Loucy (cell line): ENCODE data around the gene PRIMPOL.

Experiments used
- H2AFZ ChIP-seq: fragments of 200-600 bp; sonication (generic); 2 replicates; pipeline ENCODE4 v1.6.0; 2016; ENCODE audit warnings: antibody characterized with exemption, mild to moderate bottlenecking, low read length, moderate library complexity
- H3F3A ChIP-seq: fragments of 200-600 bp; 2 replicates; pipeline ENCODE4 v1.6.0; 2016; ENCODE audit warnings: antibody characterized with exemption, low read depth, mild to moderate bottlenecking
- H3K27me3 ChIP-seq: fragments of 200-600 bp; sonication (generic); 2 replicates; pipeline ENCODE4 v1.6.1; 2014; ENCODE audit warnings: low read length, mild to moderate bottlenecking; ENCODE audit not compliant: insufficient read depth, poor library complexity, severe bottlenecking
- H3K36me3 ChIP-seq: fragments of 200-600 bp; sonication (generic); 2 replicates; pipeline ENCODE4 v1.6.1; 2016; ENCODE audit warnings: low read length; ENCODE audit not compliant: insufficient read depth
- H3K4me1 ChIP-seq: fragments of 200-600 bp; sonication (generic); 2 replicates; pipeline ENCODE4 v1.5.1; 2014; ENCODE audit warnings: low read length, mild to moderate bottlenecking; ENCODE audit not compliant: insufficient read depth, poor library complexity, severe bottlenecking
- H3K4me2 ChIP-seq: fragments of 200-600 bp; sonication (generic); 2 replicates; pipeline ENCODE4 v1.6.0; 2014; ENCODE audit warnings: antibody characterized with exemption, low read length, low read depth, mild to moderate bottlenecking; ENCODE audit not compliant: poor library complexity, severe bottlenecking
- H3K4me3 ChIP-seq: fragments of 200-600 bp; sonication (generic); 2 replicates; pipeline ENCODE4 v1.5.1; 2014; ENCODE audit warnings: low read length, mild to moderate bottlenecking, mixed read lengths; ENCODE audit not compliant: poor library complexity, severe bottlenecking
- H3K79me2 ChIP-seq: fragments of 200-600 bp; sonication (generic); 2 replicates; pipeline ENCODE4 v1.6.1; 2014; ENCODE audit warnings: low read length; ENCODE audit not compliant: insufficient read depth
- H3K9ac ChIP-seq: fragments of 200-600 bp; sonication (generic); 2 replicates; pipeline ENCODE4 v1.6.0; 2014; ENCODE audit warnings: mild to moderate bottlenecking, low read depth, low read length, moderate library complexity; ENCODE audit not compliant: poor library complexity, severe bottlenecking
- H3K9me2 ChIP-seq: fragments of 200-600 bp; sonication (generic); replicated peaks from 2 replicates; pipeline ENCODE4 v1.6.1; 2016; ENCODE audit warnings: low read depth, low read length, mixed read lengths
- H3K9me3 ChIP-seq: fragments of 200-600 bp; sonication (generic); 2 replicates; pipeline ENCODE4 v1.6.1; 2014; ENCODE audit warnings: mild to moderate bottlenecking, antibody characterized with exemption, low read length, low read depth; ENCODE audit not compliant: insufficient read depth
- H4K20me1 ChIP-seq: fragments of 200-600 bp; sonication (generic); 2 replicates; pipeline ENCODE4 v1.6.0; 2014; ENCODE audit warnings: antibody characterized with exemption, low read length, mild to moderate bottlenecking; ENCODE audit not compliant: insufficient read depth, poor library complexity, severe bottlenecking
- CTCF ChIP-seq: fragments of 200-600 bp; sonication (generic); conservative IDR thresholded peaks from 2 replicates; pipeline ENCODE4 v1.5.1; 2014; ENCODE audit warnings: mild to moderate bottlenecking, antibody characterized with exemption, low read length
- EZH2phosphoT487 ChIP-seq: fragments of 200-600 bp; IDR thresholded peaks from 2 replicates; pipeline ENCODE4 v1.6.1; 2018; ENCODE audit warnings: antibody characterized with exemption, mild to moderate bottlenecking, moderate library complexity, borderline replicate concordance

Gene PRIMPOL

GRCh38 chr4:184660978-184661377, 11.4 kb downstream of the PRIMPOL start:
- H3F3A ChIP-seq: peaks cover 2% of the 10 kb centered on the region; the same call in 1 of the 2 replicates
- H3K9ac ChIP-seq: no peak overlapping the region
- peaks cover 5% of the 10 kb centered on the region; the same call in 1 of the 2 replicates for H3K36me3 ChIP-seq
- H3K4me2 ChIP-seq: no peak overlapping the region
- no peaks in the 10 kb centered on the region for H3K9me3 ChIP-seq
- TF ChIP-seq EZH2phosphoT487: no peak
- TF ChIP-seq CTCF: no peak
- H3K9me2 ChIP-seq: no peaks in the 10 kb centered on the region
- H4K20me1 ChIP-seq: no peaks in the 10 kb centered on the region
- no peaks in the 10 kb centered on the region for H3K79me2 ChIP-seq
- H2AFZ ChIP-seq: no peak overlapping the region
- no peaks in the 10 kb centered on the region for H3K27me3 ChIP-seq
- H3K4me1 ChIP-seq: peaks cover 6% of the 10 kb centered on the region
- H3K4me3 ChIP-seq: no peak overlapping the region

- Histone ChIP-seq H3K4me2 (no peak overlapping the region), H3K4me3 (no peak overlapping the region), H3K27me3 (no peaks in the 10 kb centered on the region), H3K9me2 (no peaks in the 10 kb centered on the region), H3K79me2 (no peaks in the 10 kb centered on the region), H2AFZ (no peak overlapping the region), H3K9ac (no peak overlapping the region), H3K9me3 (no peaks in the 10 kb centered on the region), H4K20me1 (no peaks in the 10 kb centered on the region), H3F3A (peaks cover 2% of the 10 kb centered on the region; the same call in 1 of the 2 replicates), H3K36me3 (peaks cover 9% of the 10 kb centered on the region; the same call in 1 of the 2 replicates), H3K4me1 (peaks cover 6% of the 10 kb centered on the region)
- no peak for TF ChIP-seq CTCF
- no peak for TF ChIP-seq EZH2phosphoT487
Measured at GRCh38 chr4:184662236-184662635, 12.7 kb downstream of the PRIMPOL start.

GRCh38 chr4:184664445-184665210, 15.1 kb downstream of the PRIMPOL start:
- Histone ChIP-seq H4K20me1 (no peaks in the 10 kb centered on the region), H3K27me3 (no peaks in the 10 kb centered on the region), H3K4me1 (peaks cover 27% of the 10 kb centered on the region), H3K9me3 (no peaks in the 10 kb centered on the region), H3K4me3 (no peak overlapping the region), H3K36me3 (peaks cover 4% of the 10 kb centered on the region; the same call in 1 of the 2 replicates), H3K4me2 (no peak overlapping the region), H2AFZ (no peak overlapping the region), H3K9ac (no peak overlapping the region), H3K9me2 (no peaks in the 10 kb centered on the region), H3F3A (no peaks in the 10 kb centered on the region), H3K79me2 (no peaks in the 10 kb centered on the region)
- no peak for TF ChIP-seq EZH2phosphoT487
- no peak for TF ChIP-seq CTCF
